Measurements from ENCODE around the gene USH1G.

The USH1G gene

DNA sequence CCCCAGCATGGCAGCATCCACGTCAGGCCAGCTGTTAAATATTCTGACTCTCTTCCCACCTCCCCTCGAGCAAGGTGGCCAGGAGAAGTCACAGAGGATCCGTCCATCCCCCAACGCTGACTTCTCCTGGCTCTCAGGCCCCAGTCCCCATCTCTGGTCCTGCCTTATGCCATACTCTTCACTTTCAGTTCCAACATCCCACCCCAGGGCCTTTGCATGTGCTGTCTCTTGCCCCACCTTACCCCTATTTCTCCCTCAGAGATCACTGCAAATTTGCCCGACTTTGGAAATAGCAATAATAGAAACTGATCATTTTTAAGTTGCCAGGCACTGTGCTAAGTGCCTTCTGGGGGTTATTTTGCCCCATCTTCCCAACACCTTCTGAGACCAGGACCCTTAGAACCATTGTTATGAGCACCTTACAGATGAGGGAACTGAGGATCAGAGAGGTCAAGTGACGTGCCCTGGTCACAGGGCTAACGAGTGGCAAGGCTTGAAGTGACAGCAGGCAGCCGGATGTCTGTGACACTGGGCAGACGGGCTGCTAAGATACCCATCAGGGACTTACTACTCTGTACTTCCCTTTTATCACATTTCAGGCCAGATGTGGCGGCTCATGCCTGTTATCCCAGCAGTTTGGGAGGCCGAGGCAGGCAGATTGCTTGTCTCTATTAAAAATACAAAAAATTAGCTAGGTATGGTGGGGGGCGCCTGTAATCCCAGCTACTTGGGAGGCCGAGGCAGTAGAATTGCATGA, 31.8 kb upstream of the USH1G start:
- no peak overlapping the region for H3K4me2 ChIP-seq (ENCODE audit: low read depth, low read length)

DNA sequence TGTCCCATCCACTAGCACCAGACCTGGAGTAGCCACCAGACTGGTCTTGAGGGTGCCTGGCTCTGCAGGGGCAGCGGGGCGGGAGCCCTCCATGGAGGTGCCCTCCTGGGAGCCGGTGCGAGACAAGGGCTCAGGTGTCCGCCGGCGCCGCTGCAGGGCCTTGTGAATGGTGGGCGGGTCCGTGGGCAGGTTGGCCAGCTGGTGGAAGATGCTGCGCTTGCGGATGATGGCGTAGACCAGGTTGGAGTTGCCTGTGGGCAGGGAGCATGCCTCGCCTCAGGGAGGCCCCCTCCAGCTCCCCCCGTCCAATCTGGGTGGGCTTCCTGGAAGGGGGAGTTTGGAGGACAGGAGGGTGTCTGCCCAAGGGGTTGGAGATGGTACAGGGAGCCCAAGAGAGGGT, 31.1 kb upstream of the USH1G start:
- Histone ChIP-seq H3K79me2 (ENCODE audit: low read length) (no peaks in the 10 kb centered on the region), H2AFZ (ENCODE audit: low read length) (no peak overlapping the region), H3K27me3 (replicated peaks; ENCODE audit: insufficient read depth, low read length) (peaks cover 81% of the 10 kb centered on the region), H4K20me1 (ENCODE audit: insufficient read depth, low read length) (no peaks in the 10 kb centered on the region), H3K4me3 (ENCODE audit: low read length) (no peak overlapping the region), H3K27ac (ENCODE audit: low read length) (no peak overlapping the region), H3K9ac (ENCODE audit: low read length) (no peak overlapping the region), H3F3A (ENCODE audit: insufficient read depth, low read length) (no peaks in the 10 kb centered on the region), H3K4me2 (ENCODE audit: low read depth, low read length) (no peak overlapping the region), H3K36me3 (replicated peaks; ENCODE audit: insufficient read depth, low read length) (no peaks in the 10 kb centered on the region), H3K9me3 (replicated peaks; ENCODE audit: insufficient read depth, low read length) (no peaks in the 10 kb centered on the region), H3K9me2 (replicated peaks; ENCODE audit: insufficient read depth, low read length) (no peaks in the 10 kb centered on the region), H3K4me1 (ENCODE audit: low read length) (no peaks in the 10 kb centered on the region)
- no peak for TF ChIP-seq EZH2phosphoT487 (IDR thresholded peaks at IDR 0.05; ENCODE audit: low read length)
- TF ChIP-seq EZH2 (optimal IDR thresholded peaks at IDR 0.05; ENCODE audit: low read depth, low read length), result no peak
- TF ChIP-seq, protein P1, sequence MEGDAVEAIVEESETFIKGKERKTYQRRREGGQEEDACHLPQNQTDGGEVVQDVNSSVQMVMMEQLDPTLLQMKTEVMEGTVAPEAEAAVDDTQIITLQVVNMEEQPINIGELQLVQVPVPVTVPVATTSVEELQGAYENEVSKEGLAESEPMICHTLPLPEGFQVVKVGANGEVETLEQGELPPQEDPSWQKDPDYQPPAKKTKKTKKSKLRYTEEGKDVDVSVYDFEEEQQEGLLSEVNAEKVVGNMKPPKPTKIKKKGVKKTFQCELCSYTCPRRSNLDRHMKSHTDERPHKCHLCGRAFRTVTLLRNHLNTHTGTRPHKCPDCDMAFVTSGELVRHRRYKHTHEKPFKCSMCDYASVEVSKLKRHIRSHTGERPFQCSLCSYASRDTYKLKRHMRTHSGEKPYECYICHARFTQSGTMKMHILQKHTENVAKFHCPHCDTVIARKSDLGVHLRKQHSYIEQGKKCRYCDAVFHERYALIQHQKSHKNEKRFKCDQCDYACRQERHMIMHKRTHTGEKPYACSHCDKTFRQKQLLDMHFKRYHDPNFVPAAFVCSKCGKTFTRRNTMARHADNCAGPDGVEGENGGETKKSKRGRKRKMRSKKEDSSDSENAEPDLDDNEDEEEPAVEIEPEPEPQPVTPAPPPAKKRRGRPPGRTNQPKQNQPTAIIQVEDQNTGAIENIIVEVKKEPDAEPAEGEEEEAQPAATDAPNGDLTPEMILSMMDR (IDR thresholded peaks at IDR 0.05; ENCODE audit: low read length), result no peak
- DNase-seq, result no peak

More for the DNA sequence above, 31.8 kb upstream of the USH1G start:
- H3K4me1 ChIP-seq (ENCODE audit: low read length), result no peaks in the 10 kb centered on the region
- no peak overlapping the region for H3K9ac ChIP-seq (ENCODE audit: low read length)
- no peaks in the 10 kb centered on the region for H3K79me2 ChIP-seq (ENCODE audit: low read length)
- H2AFZ ChIP-seq (ENCODE audit: low read length), result no peak overlapping the region
- H3K9me3 ChIP-seq (replicated peaks; ENCODE audit: insufficient read depth, low read length), result no peaks in the 10 kb centered on the region
- H3K4me3 ChIP-seq (ENCODE audit: low read length), result no peak overlapping the region
- H4K20me1 ChIP-seq (ENCODE audit: insufficient read depth, low read length), result no peaks in the 10 kb centered on the region
- H3K9me2 ChIP-seq (replicated peaks; ENCODE audit: insufficient read depth, low read length), result no peaks in the 10 kb centered on the region
- peaks cover 75% of the 10 kb centered on the region for H3K27me3 ChIP-seq (replicated peaks; ENCODE audit: insufficient read depth, low read length)
- TF ChIP-seq EZH2phosphoT487 (IDR thresholded peaks at IDR 0.05; ENCODE audit: low read length) (no peak), EZH2 (optimal IDR thresholded peaks at IDR 0.05; ENCODE audit: low read depth, low read length) (no peak)
- TF ChIP-seq, protein P1 (IDR thresholded peaks at IDR 0.05; ENCODE audit: low read length), result no peak
- no peak for DNase-seq
- H3K27ac ChIP-seq (ENCODE audit: low read length), result no peak overlapping the region
- H3K36me3 ChIP-seq (replicated peaks; ENCODE audit: insufficient read depth, low read length), result no peaks in the 10 kb centered on the region
- H3F3A ChIP-seq (ENCODE audit: insufficient read depth, low read length), result no peaks in the 10 kb centered on the region

DNA sequence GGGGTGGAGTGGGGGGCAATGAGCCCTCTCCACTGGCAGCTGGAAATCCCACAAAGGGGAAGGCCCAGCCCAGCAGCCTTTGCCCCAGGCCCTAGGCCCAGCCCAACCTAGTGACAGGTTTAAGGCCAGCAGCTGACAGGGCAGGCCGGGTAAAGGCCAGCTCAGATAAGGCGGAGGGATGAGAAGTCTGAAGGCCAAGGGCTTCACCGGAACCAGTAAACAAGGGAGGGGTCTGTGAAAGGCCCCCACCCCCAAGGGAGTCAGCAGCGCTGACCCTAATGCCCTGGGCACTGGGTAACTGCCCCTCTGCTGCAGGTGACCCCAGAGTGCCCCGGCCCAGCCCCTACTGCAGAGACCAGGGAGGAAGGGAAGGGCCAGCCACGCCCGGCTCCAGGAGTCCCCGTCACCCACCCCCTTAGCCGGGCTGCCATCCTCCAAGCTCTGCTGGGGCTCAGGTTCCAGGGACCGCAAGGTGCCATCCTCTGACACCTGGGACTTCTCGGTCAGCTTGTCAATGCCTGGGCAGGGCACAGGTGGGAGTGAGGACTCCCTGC, 30.2 kb upstream of the USH1G start:
- no peak overlapping the region for H3K4me3 ChIP-seq (ENCODE audit: low read length)
- no peaks in the 10 kb centered on the region for H3K79me2 ChIP-seq (ENCODE audit: low read length)
- DNase-seq, result no peak
- peaks cover 82% of the 10 kb centered on the region for H3K27me3 ChIP-seq (replicated peaks; ENCODE audit: insufficient read depth, low read length)
- no peak overlapping the region for H2AFZ ChIP-seq (ENCODE audit: low read length)
- H3K36me3 ChIP-seq (replicated peaks; ENCODE audit: insufficient read depth, low read length), result no peaks in the 10 kb centered on the region
- H3K9me2 ChIP-seq (replicated peaks; ENCODE audit: insufficient read depth, low read length), result no peaks in the 10 kb centered on the region
- H3K27ac ChIP-seq (ENCODE audit: low read length), result no peak overlapping the region
- no peaks in the 10 kb centered on the region for H4K20me1 ChIP-seq (ENCODE audit: insufficient read depth, low read length)
- no peak overlapping the region for H3K4me2 ChIP-seq (ENCODE audit: low read depth, low read length)
- H3K9me3 ChIP-seq (replicated peaks; ENCODE audit: insufficient read depth, low read length), result no peaks in the 10 kb centered on the region
- no peaks in the 10 kb centered on the region for H3F3A ChIP-seq (ENCODE audit: insufficient read depth, low read length)
- no peak overlapping the region for H3K9ac ChIP-seq (ENCODE audit: low read length)
- H3K4me1 ChIP-seq (ENCODE audit: low read length), result no peaks in the 10 kb centered on the region
- no peak for TF ChIP-seq EZH2 (optimal IDR thresholded peaks at IDR 0.05; ENCODE audit: low read depth, low read length)
- TF ChIP-seq EZH2phosphoT487 (IDR thresholded peaks at IDR 0.05; ENCODE audit: low read length), result no peak
- TF ChIP-seq, protein P1 (IDR thresholded peaks at IDR 0.05; ENCODE audit: low read length), result no peak

All from MM.1S (cell line).